ENCODE data around the gene CHKA.

DNA sequence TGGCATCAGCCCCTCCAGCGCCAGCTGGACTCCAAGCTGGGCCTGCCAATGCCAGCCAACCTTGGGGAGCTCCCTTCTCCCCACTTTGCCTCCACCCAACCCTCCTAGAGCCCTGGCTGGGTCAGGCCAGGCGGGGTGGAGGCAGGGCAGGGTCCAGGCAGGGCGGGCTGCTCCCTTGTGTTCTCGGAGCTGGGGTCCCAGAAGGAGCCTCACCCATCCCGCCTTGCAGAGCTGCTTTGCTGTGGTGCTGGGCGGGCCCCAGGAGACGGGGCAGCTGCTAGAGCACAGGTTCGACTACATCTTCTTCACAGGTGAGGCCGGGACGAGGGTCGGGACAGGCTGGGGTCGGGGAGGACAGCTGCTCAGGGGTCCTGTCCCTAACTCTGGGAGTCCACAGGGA, 101.7 kb downstream of the CHKA start:
- TF ChIP-seq SUZ12 (IDR thresholded peaks at IDR 0.05; ENCODE audit: extremely low read depth, insufficient read depth, insufficient read length) (no peak), YY1 (IDR thresholded peaks at IDR 0.05; ENCODE audit: insufficient read depth, insufficient read length) (no peak)
